Measurements from ENCODE around the gene CNTN5.

The CNTN5 gene

DNA sequence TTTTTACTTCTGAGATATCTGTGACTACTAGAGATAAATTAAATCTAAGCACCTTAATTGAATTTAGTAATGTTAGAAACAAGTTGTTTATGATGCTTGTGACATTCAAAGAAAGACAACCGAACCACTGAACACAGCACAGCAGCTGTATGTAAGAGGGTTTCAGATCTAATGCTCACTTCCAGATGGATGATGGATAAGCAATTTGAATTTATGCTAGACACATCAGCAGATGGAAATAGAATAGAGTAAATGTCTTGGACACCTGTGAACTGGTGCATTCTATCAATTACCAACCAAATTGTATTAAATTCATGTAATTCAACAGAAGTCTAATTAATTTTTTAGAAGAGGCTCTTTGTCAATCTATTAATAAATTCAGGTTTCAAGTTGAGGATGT lies 306.3 kb downstream of the CNTN5 start:
- no peaks in the 10 kb centered on the region for H3K27me3 ChIP-seq (ENCODE audit: insufficient read depth, low read length)

GRCh38 chr11:99327527-99327926 lies 306.8 kb downstream of the CNTN5 start:
- H3K4me3 ChIP-seq (ENCODE audit: low read depth, low read length): no peak overlapping the region
- no peak overlapping the region for H3K27ac ChIP-seq (ENCODE audit: low read depth, low read length)
- H3K79me2 ChIP-seq (ENCODE audit: control insufficient read depth, insufficient read depth, low read length, unreplicated experiment): no peaks in the 10 kb centered on the region
- no peaks in the 10 kb centered on the region for H3K27me3 ChIP-seq (ENCODE audit: insufficient read depth, low read length)
- H3K36me3 ChIP-seq (ENCODE audit: insufficient read depth, low read length): no peaks in the 10 kb centered on the region
- H3K4me1 ChIP-seq (ENCODE audit: control insufficient read depth, insufficient read depth, low read length, unreplicated experiment): peaks cover 13% of the 10 kb centered on the region
- H2AFZ ChIP-seq (ENCODE audit: low read length, unreplicated experiment): no peak overlapping the region

More for the DNA sequence above, 306.3 kb downstream of the CNTN5 start:
- no peak overlapping the region for H2AFZ ChIP-seq (ENCODE audit: low read length, unreplicated experiment)
- H3K4me3 ChIP-seq (ENCODE audit: low read depth, low read length): no peak overlapping the region
- H3K27ac ChIP-seq (ENCODE audit: low read depth, low read length): no peak overlapping the region
- peaks cover 13% of the 10 kb centered on the region for H3K4me1 ChIP-seq (ENCODE audit: control insufficient read depth, insufficient read depth, low read length, unreplicated experiment)
- H3K79me2 ChIP-seq (ENCODE audit: control insufficient read depth, insufficient read depth, low read length, unreplicated experiment): no peaks in the 10 kb centered on the region
- H3K36me3 ChIP-seq (ENCODE audit: insufficient read depth, low read length): no peaks in the 10 kb centered on the region

DNA sequence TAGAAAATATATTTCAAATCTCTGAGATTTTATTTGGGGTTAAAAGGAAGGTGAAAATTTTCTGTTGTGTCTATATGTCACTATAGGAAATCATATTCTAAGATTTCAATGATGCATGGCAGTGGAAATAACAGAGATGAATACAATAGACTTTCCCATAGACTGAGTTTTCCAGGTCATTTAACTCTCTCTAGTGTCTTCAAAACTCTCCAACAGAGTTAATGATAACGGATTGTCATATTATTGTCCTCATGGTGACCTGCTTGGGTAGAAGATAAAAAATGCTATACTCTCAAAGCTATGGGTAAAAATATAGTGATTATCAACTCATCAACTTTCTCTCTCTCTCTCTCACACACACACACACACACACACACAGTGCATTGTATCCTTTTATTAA lies 312.9 kb downstream of the CNTN5 start:
- H3K79me2 ChIP-seq (ENCODE audit: control insufficient read depth, insufficient read depth, low read length, unreplicated experiment): no peaks in the 10 kb centered on the region
- H3K36me3 ChIP-seq (ENCODE audit: insufficient read depth, low read length): no peaks in the 10 kb centered on the region
- no peak overlapping the region for H2AFZ ChIP-seq (ENCODE audit: low read length, unreplicated experiment)
- no peak overlapping the region for H3K4me3 ChIP-seq (ENCODE audit: low read depth, low read length)
- H3K4me1 ChIP-seq (ENCODE audit: control insufficient read depth, insufficient read depth, low read length, unreplicated experiment): no peaks in the 10 kb centered on the region
- H3K27ac ChIP-seq (ENCODE audit: low read depth, low read length): no peak overlapping the region
- no peaks in the 10 kb centered on the region for H3K27me3 ChIP-seq (ENCODE audit: insufficient read depth, low read length)

- Histone ChIP-seq H3K27ac (ENCODE audit: low read depth, low read length) (no peak overlapping the region), H3K4me3 (ENCODE audit: low read depth, low read length) (no peak overlapping the region), H3K79me2 (ENCODE audit: control insufficient read depth, insufficient read depth, low read length, unreplicated experiment) (no peaks in the 10 kb centered on the region), H3K4me1 (ENCODE audit: control insufficient read depth, insufficient read depth, low read length, unreplicated experiment) (no peaks in the 10 kb centered on the region), H3K36me3 (ENCODE audit: insufficient read depth, low read length) (no peaks in the 10 kb centered on the region), H3K27me3 (ENCODE audit: insufficient read depth, low read length) (no peaks in the 10 kb centered on the region), H2AFZ (ENCODE audit: low read length, unreplicated experiment) (no peak overlapping the region)
These were observed 322.4 kb downstream of the CNTN5 start for GRCh38 chr11:99343117-99343516.

DNA sequence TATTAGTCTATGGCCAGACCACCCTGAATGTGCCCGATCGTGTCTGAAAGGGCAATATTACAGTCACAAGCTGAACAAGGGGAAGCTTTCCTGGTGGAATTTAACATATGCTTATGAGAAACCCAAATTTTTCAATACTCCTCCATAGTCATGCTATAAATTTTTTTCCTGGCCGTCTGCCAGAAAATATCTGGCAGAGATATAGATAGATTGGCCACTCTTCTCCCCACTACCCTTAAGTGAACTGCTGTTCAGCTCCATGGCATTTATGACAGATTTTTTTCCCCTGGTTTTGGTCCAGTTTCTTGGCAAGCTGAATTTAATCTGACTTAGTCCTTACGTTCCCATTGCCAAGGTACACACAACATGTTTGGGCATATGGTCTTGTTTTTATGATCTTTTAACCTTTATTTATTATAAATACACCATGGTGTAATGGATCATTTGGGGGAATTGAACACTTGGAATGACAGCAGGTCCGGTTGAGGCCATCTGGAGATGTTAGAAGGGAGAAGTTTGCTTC lies 328.5 kb downstream of the CNTN5 start:
- Histone ChIP-seq H3K27me3 (ENCODE audit: insufficient read depth, low read length) (no peaks in the 10 kb centered on the region), H3K36me3 (ENCODE audit: insufficient read depth, low read length) (no peaks in the 10 kb centered on the region), H3K4me3 (ENCODE audit: low read depth, low read length) (no peak overlapping the region), H2AFZ (ENCODE audit: low read length, unreplicated experiment) (no peak overlapping the region), H3K79me2 (ENCODE audit: control insufficient read depth, insufficient read depth, low read length, unreplicated experiment) (no peaks in the 10 kb centered on the region), H3K27ac (ENCODE audit: low read depth, low read length) (no peak overlapping the region), H3K4me1 (ENCODE audit: control insufficient read depth, insufficient read depth, low read length, unreplicated experiment) (peaks cover 16% of the 10 kb centered on the region)

GRCh38 chr11:99351624-99352023 lies 330.9 kb downstream of the CNTN5 start:
- H3K4me1 ChIP-seq (ENCODE audit: control insufficient read depth, insufficient read depth, low read length, unreplicated experiment): peaks cover 16% of the 10 kb centered on the region
- no peak overlapping the region for H3K27ac ChIP-seq (ENCODE audit: low read depth, low read length)
- no peaks in the 10 kb centered on the region for H3K27me3 ChIP-seq (ENCODE audit: insufficient read depth, low read length)
- no peaks in the 10 kb centered on the region for H3K36me3 ChIP-seq (ENCODE audit: insufficient read depth, low read length)
- no peaks in the 10 kb centered on the region for H3K79me2 ChIP-seq (ENCODE audit: control insufficient read depth, insufficient read depth, low read length, unreplicated experiment)
- H2AFZ ChIP-seq (ENCODE audit: low read length, unreplicated experiment): no peak overlapping the region
- no peak overlapping the region for H3K4me3 ChIP-seq (ENCODE audit: low read depth, low read length)

DNA sequence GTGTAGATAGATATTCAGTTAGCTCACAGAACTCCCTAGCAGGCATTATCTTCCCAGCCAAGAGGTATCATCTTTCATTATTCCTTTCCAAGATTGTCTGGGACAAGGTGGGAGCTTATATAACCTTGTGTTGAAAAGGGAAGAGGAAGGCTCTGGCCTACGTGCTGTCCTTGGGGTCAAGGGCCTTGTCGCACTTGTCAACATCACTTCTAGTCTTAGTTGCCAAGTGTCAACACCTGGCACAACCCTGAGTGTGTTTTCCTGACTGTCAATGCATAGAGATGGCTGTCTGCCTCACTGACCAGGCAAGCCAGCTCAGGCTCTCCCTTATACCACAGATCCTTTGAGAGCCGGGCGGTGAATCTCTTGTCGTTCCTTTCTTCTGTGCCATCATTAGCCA lies 331.9 kb downstream of the CNTN5 start:
- H3K4me3 ChIP-seq (ENCODE audit: low read depth, low read length): no peak overlapping the region
- no peaks in the 10 kb centered on the region for H3K36me3 ChIP-seq (ENCODE audit: insufficient read depth, low read length)
- 0 out of 2 replicates have a peak overlapping the region, but pooled peaks have one; percentile 28 for H3K27ac ChIP-seq (ENCODE audit: low read depth, low read length)
- no peaks in the 10 kb centered on the region for H3K79me2 ChIP-seq (ENCODE audit: control insufficient read depth, insufficient read depth, low read length, unreplicated experiment)
- H3K4me1 ChIP-seq (ENCODE audit: control insufficient read depth, insufficient read depth, low read length, unreplicated experiment): peaks cover 16% of the 10 kb centered on the region
- H2AFZ ChIP-seq (ENCODE audit: low read length, unreplicated experiment): peak overlapping the region; percentile 43
- H3K27me3 ChIP-seq (ENCODE audit: insufficient read depth, low read length): no peaks in the 10 kb centered on the region

- Histone ChIP-seq H3K27ac (ENCODE audit: low read depth, low read length) (no peak overlapping the region), H2AFZ (ENCODE audit: low read length, unreplicated experiment) (no peak overlapping the region), H3K79me2 (ENCODE audit: control insufficient read depth, insufficient read depth, low read length, unreplicated experiment) (no peaks in the 10 kb centered on the region), H3K4me1 (ENCODE audit: control insufficient read depth, insufficient read depth, low read length, unreplicated experiment) (peaks cover 8% of the 10 kb centered on the region), H3K4me3 (ENCODE audit: low read depth, low read length) (no peak overlapping the region), H3K36me3 (ENCODE audit: insufficient read depth, low read length) (no peaks in the 10 kb centered on the region), H3K27me3 (ENCODE audit: insufficient read depth, low read length) (no peaks in the 10 kb centered on the region)
These were observed 345.8 kb downstream of the CNTN5 start for GRCh38 chr11:99366546-99366945.

GRCh38 chr11:99368583-99368982 lies 347.8 kb downstream of the CNTN5 start:
- Histone ChIP-seq H3K27ac (ENCODE audit: low read depth, low read length) (no peak overlapping the region), H3K36me3 (ENCODE audit: insufficient read depth, low read length) (no peaks in the 10 kb centered on the region), H2AFZ (ENCODE audit: low read length, unreplicated experiment) (no peak overlapping the region)

DNA sequence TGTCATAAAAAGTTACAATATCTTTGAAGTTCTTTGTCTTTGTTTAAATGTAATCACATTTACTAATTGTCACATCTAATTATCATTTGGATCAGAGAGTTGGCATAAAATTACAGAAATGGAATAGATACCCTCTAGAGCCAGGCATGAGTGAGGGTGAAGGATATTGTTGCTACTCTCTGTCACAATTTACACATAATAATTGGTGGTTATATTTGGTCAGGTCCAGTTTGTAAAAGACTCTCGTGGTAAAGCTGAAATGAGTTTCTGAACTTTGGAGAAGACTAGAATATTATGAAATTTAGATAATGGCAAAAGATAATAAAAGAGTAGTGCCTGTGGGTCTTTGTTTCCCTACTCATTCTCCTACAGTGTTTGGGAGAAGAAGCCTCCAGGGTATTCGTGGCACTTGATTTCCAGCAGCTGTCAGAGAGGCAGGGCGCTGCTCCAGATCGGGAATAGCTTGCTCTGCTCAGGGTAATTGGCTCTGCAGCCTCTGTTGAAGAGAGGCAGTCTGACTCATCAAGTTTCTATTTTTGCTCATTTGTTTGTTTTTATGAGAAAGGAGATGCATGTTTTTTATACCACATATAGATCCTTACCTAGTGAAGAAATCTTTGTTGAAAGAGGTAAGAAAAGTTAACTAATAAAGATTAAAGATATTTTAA lies 349.9 kb downstream of the CNTN5 start:
- no peak overlapping the region for H3K27ac ChIP-seq (ENCODE audit: low read depth, low read length)
- peaks cover 11% of the 10 kb centered on the region for H3K4me1 ChIP-seq (ENCODE audit: control insufficient read depth, insufficient read depth, low read length, unreplicated experiment)
- no peaks in the 10 kb centered on the region for H3K27me3 ChIP-seq (ENCODE audit: insufficient read depth, low read length)
- no peaks in the 10 kb centered on the region for H3K79me2 ChIP-seq (ENCODE audit: control insufficient read depth, insufficient read depth, low read length, unreplicated experiment)
- H3K4me3 ChIP-seq (ENCODE audit: low read depth, low read length): no peak overlapping the region
- no peak overlapping the region for H2AFZ ChIP-seq (ENCODE audit: low read length, unreplicated experiment)
- H3K36me3 ChIP-seq (ENCODE audit: insufficient read depth, low read length): no peaks in the 10 kb centered on the region

More at GRCh38 chr11:99368583-99368982, 347.8 kb downstream of the CNTN5 start:
- Histone ChIP-seq H3K4me1 (ENCODE audit: control insufficient read depth, insufficient read depth, low read length, unreplicated experiment) (peaks cover 11% of the 10 kb centered on the region), H3K4me3 (ENCODE audit: low read depth, low read length) (no peak overlapping the region), H3K79me2 (ENCODE audit: control insufficient read depth, insufficient read depth, low read length, unreplicated experiment) (no peaks in the 10 kb centered on the region), H3K27me3 (ENCODE audit: insufficient read depth, low read length) (no peaks in the 10 kb centered on the region)

DNA sequence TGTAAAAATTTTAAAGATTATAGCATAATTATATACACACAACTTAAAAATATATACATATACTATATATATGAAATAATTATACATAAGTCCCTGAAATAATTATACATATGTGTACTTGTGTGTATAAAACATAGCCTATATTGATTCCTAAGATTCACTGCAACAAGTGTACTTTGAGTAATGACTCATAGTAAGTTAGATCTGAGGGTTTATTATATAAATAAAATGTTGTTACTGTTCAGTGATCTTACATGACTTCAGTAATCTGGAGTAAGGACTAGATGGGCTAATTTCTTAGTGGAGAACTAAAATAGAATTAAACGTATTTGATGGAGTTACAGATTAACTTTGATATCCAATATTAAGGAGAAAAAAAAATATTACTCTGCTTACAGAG lies 350.5 kb downstream of the CNTN5 start:
- Histone ChIP-seq H3K4me1 (ENCODE audit: control insufficient read depth, insufficient read depth, low read length, unreplicated experiment) (peaks cover 11% of the 10 kb centered on the region), H3K27me3 (ENCODE audit: insufficient read depth, low read length) (no peaks in the 10 kb centered on the region), H3K4me3 (ENCODE audit: low read depth, low read length) (no peak overlapping the region), H3K27ac (ENCODE audit: low read depth, low read length) (no peak overlapping the region), H3K79me2 (ENCODE audit: control insufficient read depth, insufficient read depth, low read length, unreplicated experiment) (no peaks in the 10 kb centered on the region), H2AFZ (ENCODE audit: low read length, unreplicated experiment) (no peak overlapping the region), H3K36me3 (ENCODE audit: insufficient read depth, low read length) (no peaks in the 10 kb centered on the region)

All from ACC112 (cell line).